ENCODE results near the gene ERI3.

Gene ERI3

GRCh38 chr1:44354840-44355581, at the start of gene ERI3:
Gene ERI3, minus strand, starts transcription at chr1:44355257. Its CDS starts 231 bp downstream, at chr1:44355026.
- DNase-seq = peak; percentile 92

- no peak for DNase-seq
Measured at GRCh38 chr1:44401256-44402228, 46.5 kb upstream of the ERI3 start.

GRCh38 chr1:44390277-44390676, 35.2 kb upstream of the ERI3 start:
- DNase-seq = no peak

GRCh38 chr1:44389437-44389836, 34.4 kb upstream of the ERI3 start:
- no peak for DNase-seq

- no peak for DNase-seq
Measured at GRCh38 chr1:44388551-44388950, 33.5 kb upstream of the ERI3 start.

GRCh38 chr1:44380666-44381177, 25.7 kb upstream of the ERI3 start:
- DNase-seq = no peak

- DNase-seq = no peak
Measured at GRCh38 chr1:44377925-44378784, 23.1 kb upstream of the ERI3 start.

- no peak for DNase-seq
Measured at GRCh38 chr1:44375547-44375946, 20.5 kb upstream of the ERI3 start.

- no peak for DNase-seq
Measured at GRCh38 chr1:44371206-44371605, 16.1 kb upstream of the ERI3 start.

GRCh38 chr1:44368471-44369151, 13.6 kb upstream of the ERI3 start:
- DNase-seq = no peak

GRCh38 chr1:44367944-44368343, 12.9 kb upstream of the ERI3 start:
- DNase-seq = no peak

- no peak for DNase-seq
Measured at GRCh38 chr1:44366371-44366975, 11.4 kb upstream of the ERI3 start.

GRCh38 chr1:44361478-44361877, 6.4 kb upstream of the ERI3 start:
- DNase-seq = no peak

- DNase-seq = no peak
Measured at GRCh38 chr1:44359234-44359935, 4.3 kb upstream of the ERI3 start.

GRCh38 chr1:44357710-44358109, 2.7 kb upstream of the ERI3 start:
- no peak for DNase-seq

GRCh38 chr1:44355582-44356305, 687 bp upstream of the ERI3 start:
- no peak for DNase-seq

GRCh38 chr1:44354268-44354839, 703 bp downstream of the ERI3 start:
- no peak for DNase-seq

GRCh38 chr1:44353604-44354003, 1.5 kb downstream of the ERI3 start:
- no peak for DNase-seq

GRCh38 chr1:44351289-44351688, 3.8 kb downstream of the ERI3 start:
- DNase-seq = no peak

GRCh38 chr1:44348061-44348485, 7.0 kb downstream of the ERI3 start:
- DNase-seq = no peak
